ENCODE data around the gene ACOT4.

DNA sequence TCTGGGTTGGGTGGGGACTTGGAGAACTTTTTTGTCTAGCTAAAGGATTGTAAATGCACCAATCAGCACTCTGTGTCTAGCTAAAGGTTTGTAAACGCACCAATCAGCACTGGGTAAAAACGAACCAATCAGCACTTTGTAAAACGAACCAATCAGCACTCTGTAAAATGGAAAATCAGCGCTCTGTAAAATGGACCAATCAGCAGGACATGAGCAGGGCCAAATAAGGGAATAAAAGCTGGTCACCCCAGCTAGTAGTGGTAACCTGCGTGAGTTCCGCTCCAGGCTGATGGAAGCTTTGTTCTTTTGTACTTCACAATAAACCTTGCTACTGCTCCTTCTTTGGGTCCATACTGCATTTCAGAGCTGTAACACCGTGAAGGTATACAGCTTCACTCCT is 24.3 kb upstream of the ACOT4 start:
- TF ChIP-seq, protein P1, sequence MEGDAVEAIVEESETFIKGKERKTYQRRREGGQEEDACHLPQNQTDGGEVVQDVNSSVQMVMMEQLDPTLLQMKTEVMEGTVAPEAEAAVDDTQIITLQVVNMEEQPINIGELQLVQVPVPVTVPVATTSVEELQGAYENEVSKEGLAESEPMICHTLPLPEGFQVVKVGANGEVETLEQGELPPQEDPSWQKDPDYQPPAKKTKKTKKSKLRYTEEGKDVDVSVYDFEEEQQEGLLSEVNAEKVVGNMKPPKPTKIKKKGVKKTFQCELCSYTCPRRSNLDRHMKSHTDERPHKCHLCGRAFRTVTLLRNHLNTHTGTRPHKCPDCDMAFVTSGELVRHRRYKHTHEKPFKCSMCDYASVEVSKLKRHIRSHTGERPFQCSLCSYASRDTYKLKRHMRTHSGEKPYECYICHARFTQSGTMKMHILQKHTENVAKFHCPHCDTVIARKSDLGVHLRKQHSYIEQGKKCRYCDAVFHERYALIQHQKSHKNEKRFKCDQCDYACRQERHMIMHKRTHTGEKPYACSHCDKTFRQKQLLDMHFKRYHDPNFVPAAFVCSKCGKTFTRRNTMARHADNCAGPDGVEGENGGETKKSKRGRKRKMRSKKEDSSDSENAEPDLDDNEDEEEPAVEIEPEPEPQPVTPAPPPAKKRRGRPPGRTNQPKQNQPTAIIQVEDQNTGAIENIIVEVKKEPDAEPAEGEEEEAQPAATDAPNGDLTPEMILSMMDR (IDR thresholded peaks at IDR 0.05 in 8 of 11, conservative IDR thresholded peaks at IDR 0.05 in 3 of 11): no peak
- no peak for TF ChIP-seq POLR2A (IDR thresholded peaks at IDR 0.05)
- TF ChIP-seq POLR2AphosphoS5 (IDR thresholded peaks at IDR 0.05): no peak
